Endodermal cell (in vitro differentiated cells): Measurements from ENCODE around the gene MORN4. TPM values are rescaled to one million over a fixed set of nuclear protein-coding genes. Genes with fewer than 3 reads are reported as not detected.

ENCODE experiments used
- DNase-seq: peaks from one replicate; pipeline ENCODE4 v3.0.0-alpha.2; 2017
- H3K27ac ChIP-seq: 2 replicates; pipeline ENCODE4 v1.5.1; 2013; ENCODE audit warnings: mild to moderate bottlenecking, low read depth, low read length, moderate library complexity
- H3K27me3 ChIP-seq: 2 replicates; pipeline ENCODE4 v1.6.1; 2013; ENCODE audit warnings: mild to moderate bottlenecking, low read length, moderate library complexity; ENCODE audit not compliant: insufficient read depth, control insufficient read depth, poor library complexity, severe bottlenecking
- H3K36me3 ChIP-seq: 2 replicates; pipeline ENCODE4 v1.7.0; 2013; ENCODE audit warnings: mild to moderate bottlenecking, low read length, moderate library complexity; ENCODE audit not compliant: control insufficient read depth, insufficient read depth
- H3K4me1 ChIP-seq: one replicate; pipeline ENCODE4 v1.7.0; 2013; ENCODE audit warnings: low read length; ENCODE audit not compliant: control insufficient read depth, insufficient read depth
- H3K4me3 ChIP-seq: 2 replicates; pipeline ENCODE4 v1.5.1; 2013; ENCODE audit warnings: mild to moderate bottlenecking, low read length, moderate library complexity
- H3K9ac ChIP-seq: 2 replicates; pipeline ENCODE4 v1.6.1; 2013; ENCODE audit warnings: mild to moderate bottlenecking, low read length, moderate library complexity; ENCODE audit not compliant: poor library complexity, severe bottlenecking; ENCODE audit errors: extremely low read depth
- H3K9me3 ChIP-seq: 2 replicates; pipeline ENCODE4 v1.6.1; 2013; ENCODE audit warnings: mild to moderate bottlenecking, low read length, moderate library complexity; ENCODE audit not compliant: control insufficient read depth
- H3K27ac Mint-ChIP-seq: 2 replicates; pipeline ENCODE4 v1.8.0; 2020; ENCODE audit warnings: mixed read lengths
- H3K27me3 Mint-ChIP-seq: 2 replicates; pipeline ENCODE4 v1.8.0; 2021; ENCODE audit warnings: mild to moderate bottlenecking, mixed read lengths; ENCODE audit not compliant: insufficient read depth
- H3K36me3 Mint-ChIP-seq: 2 replicates; pipeline ENCODE4 v1.8.0; 2020; ENCODE audit warnings: low read depth, mixed read lengths
- H3K4me1 Mint-ChIP-seq: 2 replicates; pipeline ENCODE4 v1.8.0; 2020; ENCODE audit warnings: mixed read lengths
- H3K4me3 Mint-ChIP-seq: 2 replicates; pipeline ENCODE4 v1.8.0; 2020; ENCODE audit warnings: mild to moderate bottlenecking, moderate library complexity, mixed read lengths
- H3K9me3 Mint-ChIP-seq: 2 replicates; pipeline ENCODE4 v1.8.0; 2020; ENCODE audit warnings: mild to moderate bottlenecking, mixed read lengths
- WGBS, 2 experiments: methylation state at CpG; one replicate each; pipeline versions ENCODE4 v1.1.5 to v1.1.7; 2013; ENCODE audit warnings: missing lambda C conversion rate in 2 of 2, mixed read lengths in 1 of 2; ENCODE audit not compliant: insufficient coverage in 1 of 2, insufficient read length in 1 of 2; 5-methylcytosine and 5-hydroxymethylcytosine counted together
- total RNA-seq, 2 donors: library from RNA; stranded (reverse); fragmentation: NEBNext Ultra II Directional in 1 of 2; extraction: Animal tissue kit (Norgen Biotek cat#: 25700) in 1 of 2; gene quantifications; 2 replicates in 1 of 2; 3 replicates in 1 of 2; pipeline ENCODE4 v1.2.1, GENCODE V29; 2021
- TF ChIP-seq, protein P1 (sequence below): fragments of 200-600 bp; sonication (generic); conservative IDR thresholded peaks from 2 replicates; pipeline ENCODE4 v1.5.0; 2021; ENCODE audit warnings: antibody characterized with exemption, mild to moderate bottlenecking

The MORN4 gene
- total RNA-seq, 2 donors from 2014 or later, result 19.0 to 21.3 TPM

DNA sequence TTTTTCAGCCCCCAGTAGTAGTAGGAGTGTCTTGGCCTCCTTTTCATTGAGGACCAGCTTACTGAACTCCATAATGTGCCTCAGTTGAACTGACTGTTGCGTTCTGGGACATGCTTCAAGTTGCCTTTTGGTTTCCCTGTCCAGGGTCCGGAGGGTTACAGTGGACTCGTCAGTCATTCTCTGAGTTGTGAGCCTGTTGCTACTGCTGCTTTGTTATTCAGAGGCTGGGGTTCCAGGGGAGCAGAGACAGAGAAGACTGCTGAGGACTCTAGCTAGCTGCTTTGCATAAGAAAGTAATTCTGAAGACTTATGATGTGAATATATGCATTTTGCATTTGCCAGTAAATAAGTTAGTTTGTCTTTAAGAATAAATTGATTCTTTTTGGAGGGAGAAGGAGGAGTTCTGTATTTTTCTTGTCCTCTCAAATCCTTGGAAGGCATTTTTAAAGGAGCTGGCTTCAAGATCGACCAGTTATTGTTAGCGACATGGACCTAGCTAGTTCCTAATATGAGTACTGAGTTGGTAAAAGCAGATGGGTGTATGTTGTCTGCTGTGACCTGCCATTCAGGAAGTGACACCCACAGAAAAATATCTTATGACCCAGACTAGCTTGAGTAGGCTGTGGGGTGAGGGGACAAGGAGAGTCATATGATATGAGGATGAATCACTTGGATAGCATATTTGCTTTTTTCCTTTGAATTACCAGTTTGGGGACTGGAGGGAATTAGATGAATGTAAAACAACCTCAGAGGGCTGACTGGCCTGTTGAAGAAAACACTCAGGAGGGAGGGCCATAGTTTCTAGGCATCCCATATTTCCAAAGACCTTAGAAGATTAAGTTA, 15.5 kb upstream of the MORN4 start:
- Histone ChIP-seq H3K9ac (no peak overlapping the region), H3K27me3 (no peaks in the 10 kb centered on the region), H3K4me3 (no peak overlapping the region), H3K9me3 (no peaks in the 10 kb centered on the region), H3K4me1 (no peaks in the 10 kb centered on the region), H3K36me3 (peaks cover 67% of the 10 kb centered on the region), H3K27ac (no peak overlapping the region)
- H3K4me3 Mint-ChIP-seq, result no peak overlapping the region
- peaks cover 47% of the 10 kb centered on the region for H3K36me3 Mint-ChIP-seq
- TF ChIP-seq, protein P1, sequence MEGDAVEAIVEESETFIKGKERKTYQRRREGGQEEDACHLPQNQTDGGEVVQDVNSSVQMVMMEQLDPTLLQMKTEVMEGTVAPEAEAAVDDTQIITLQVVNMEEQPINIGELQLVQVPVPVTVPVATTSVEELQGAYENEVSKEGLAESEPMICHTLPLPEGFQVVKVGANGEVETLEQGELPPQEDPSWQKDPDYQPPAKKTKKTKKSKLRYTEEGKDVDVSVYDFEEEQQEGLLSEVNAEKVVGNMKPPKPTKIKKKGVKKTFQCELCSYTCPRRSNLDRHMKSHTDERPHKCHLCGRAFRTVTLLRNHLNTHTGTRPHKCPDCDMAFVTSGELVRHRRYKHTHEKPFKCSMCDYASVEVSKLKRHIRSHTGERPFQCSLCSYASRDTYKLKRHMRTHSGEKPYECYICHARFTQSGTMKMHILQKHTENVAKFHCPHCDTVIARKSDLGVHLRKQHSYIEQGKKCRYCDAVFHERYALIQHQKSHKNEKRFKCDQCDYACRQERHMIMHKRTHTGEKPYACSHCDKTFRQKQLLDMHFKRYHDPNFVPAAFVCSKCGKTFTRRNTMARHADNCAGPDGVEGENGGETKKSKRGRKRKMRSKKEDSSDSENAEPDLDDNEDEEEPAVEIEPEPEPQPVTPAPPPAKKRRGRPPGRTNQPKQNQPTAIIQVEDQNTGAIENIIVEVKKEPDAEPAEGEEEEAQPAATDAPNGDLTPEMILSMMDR, result no peak
- peaks cover 7% of the 10 kb centered on the region for H3K4me1 Mint-ChIP-seq
- peak overlapping the region; percentile 86 for H3K27ac Mint-ChIP-seq
- no peaks in the 10 kb centered on the region for H3K27me3 Mint-ChIP-seq
- WGBS, 2 experiments, result 53 to 71% methylated on average over 5 of the region's 5 CpGs
- H3K9me3 Mint-ChIP-seq, result no peaks in the 10 kb centered on the region
- DNase-seq, result peak; percentile 58

DNA sequence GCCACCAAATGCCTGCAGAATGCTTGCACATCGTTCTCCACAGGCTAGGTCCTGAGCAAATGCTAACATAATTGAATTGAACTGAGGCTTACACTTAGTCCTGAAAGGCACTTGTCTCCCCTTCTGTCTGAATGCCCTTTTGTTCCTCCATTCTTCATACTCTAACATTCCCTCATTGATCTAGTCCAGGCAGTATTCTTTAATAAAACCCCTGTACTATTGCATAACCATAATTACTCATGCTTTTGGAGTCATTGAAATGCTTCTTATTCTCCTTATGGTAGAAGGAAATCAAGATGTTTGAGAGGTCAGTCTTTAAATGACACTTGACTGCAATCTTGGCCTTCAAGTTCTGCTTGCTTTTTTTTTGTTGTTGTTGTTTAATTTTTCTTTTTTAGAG, 14.3 kb upstream of the MORN4 start:
- TF ChIP-seq, protein P1, result no peak
- Histone ChIP-seq H3K9ac (no peak overlapping the region), H3K27me3 (no peaks in the 10 kb centered on the region), H3K36me3 (peaks cover 61% of the 10 kb centered on the region), H3K9me3 (no peaks in the 10 kb centered on the region), H3K27ac (no peak overlapping the region), H3K4me1 (no peaks in the 10 kb centered on the region), H3K4me3 (no peak overlapping the region)
- no peak overlapping the region for H3K27ac Mint-ChIP-seq
- no peaks in the 10 kb centered on the region for H3K27me3 Mint-ChIP-seq
- peaks cover 45% of the 10 kb centered on the region for H3K36me3 Mint-ChIP-seq
- peaks cover 7% of the 10 kb centered on the region for H3K4me1 Mint-ChIP-seq
- no peak overlapping the region for H3K4me3 Mint-ChIP-seq
- no peaks in the 10 kb centered on the region for H3K9me3 Mint-ChIP-seq
- WGBS, 2 experiments, result 85 to 88% methylated on average over 1 of the region's 1 CpG
- no peak for DNase-seq

DNA sequence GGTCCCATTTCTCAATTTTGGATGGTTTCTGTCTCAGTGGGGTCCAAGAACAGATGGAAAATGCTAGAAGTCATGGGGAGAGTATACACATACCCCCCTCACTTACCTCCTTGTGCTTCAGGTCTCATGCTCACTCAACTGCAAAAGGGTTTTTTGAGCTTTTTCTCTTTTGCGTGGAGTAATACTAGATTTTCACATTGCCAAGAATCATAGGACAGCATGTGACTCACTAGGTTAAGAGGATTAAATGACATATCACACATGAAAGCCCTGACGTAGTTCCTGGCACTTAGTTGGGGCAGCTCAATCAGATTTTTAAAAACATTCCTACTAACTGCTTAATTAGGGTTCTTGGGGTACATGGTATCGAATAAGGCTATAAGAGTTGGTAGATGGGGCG, 11.6 kb upstream of the MORN4 start:
- Mint-ChIP-seq H3K4me3 (no peak overlapping the region), H3K4me1 (peaks cover 17% of the 10 kb centered on the region), H3K27ac (no peak overlapping the region), H3K36me3 (peaks cover 32% of the 10 kb centered on the region), H3K9me3 (no peaks in the 10 kb centered on the region), H3K27me3 (no peaks in the 10 kb centered on the region)
- H3K9ac ChIP-seq, result no peak overlapping the region
- H3K27ac ChIP-seq, result no peak overlapping the region
- H3K4me1 ChIP-seq, result no peaks in the 10 kb centered on the region
- H3K4me3 ChIP-seq, result no peak overlapping the region
- H3K27me3 ChIP-seq, result no peaks in the 10 kb centered on the region
- H3K9me3 ChIP-seq, result no peaks in the 10 kb centered on the region
- no peak for DNase-seq
- peaks cover 38% of the 10 kb centered on the region for H3K36me3 ChIP-seq
- 94 to 100% methylated on average over 1 to 4 of the region's 4 CpGs for WGBS, 2 experiments
- TF ChIP-seq, protein P1, result no peak
